Activated T-helper 17 cell treated with anti-CD3 and anti-CD28 coated beads, Interleukin-2, amount 50 U/mL, for 72 hours (primary cell): ENCODE results near the gene XRCC5. TPM values are rescaled to one million over a fixed set of nuclear protein-coding genes. Genes with fewer than 3 reads are reported as not detected.

Experiments used
- ATAC-seq: fragments of 150-1000 bp; cut with Tn5 transposase; replicated peaks from 2 replicates; pipeline ENCODE4 v1.10.0; 2021; ENCODE audit warnings: mild to moderate bottlenecking, moderate library complexity
- H3K27ac Mint-ChIP-seq: one replicate; pipeline ENCODE4 v1.8.0; 2022; ENCODE audit warnings: mixed read lengths
- H3K27me3 Mint-ChIP-seq: one replicate; pipeline ENCODE4 v1.8.0; 2022; ENCODE audit warnings: mixed read lengths
- H3K36me3 Mint-ChIP-seq: one replicate; pipeline ENCODE4 v1.8.0; 2022; ENCODE audit warnings: low read depth, mild to moderate bottlenecking, mixed read lengths
- H3K4me1 Mint-ChIP-seq: one replicate; pipeline ENCODE4 v1.8.0; 2022; ENCODE audit warnings: mixed read lengths
- H3K4me3 Mint-ChIP-seq: one replicate; pipeline ENCODE4 v1.8.0; 2022; ENCODE audit warnings: mild to moderate bottlenecking, mixed read lengths
- H3K9me3 Mint-ChIP-seq: one replicate; pipeline ENCODE4 v1.8.0; 2022; ENCODE audit warnings: mixed read lengths
- total RNA-seq, 2 donors: library from RNA; stranded (reverse); gene quantifications; one replicate each; pipeline ENCODE4 v1.2.3, GENCODE V29; 2022

The XRCC5 gene
- total RNA-seq, 2 donors from 2014 or later, result 391 to 617 TPM

DNA sequence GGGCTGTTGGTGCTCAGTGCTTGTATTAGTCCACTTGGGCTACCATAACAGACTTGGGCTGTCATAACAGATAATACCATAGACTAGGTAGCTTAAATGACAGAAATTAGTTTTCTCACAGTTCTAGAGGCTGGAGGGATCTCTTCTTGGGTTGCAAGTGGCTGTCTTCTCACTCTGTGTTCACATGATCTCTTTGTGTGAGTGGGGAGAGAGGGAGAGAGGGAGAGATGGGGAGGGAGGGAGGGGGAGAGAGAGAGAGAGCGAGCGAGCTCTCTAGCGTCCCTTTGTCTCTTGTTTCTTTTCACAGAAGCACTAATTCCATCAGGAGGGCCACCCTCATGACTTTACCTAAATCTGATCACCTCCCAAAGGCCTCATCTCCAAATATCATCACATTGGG is 4.5 kb upstream of the XRCC5 start:
- H3K27me3 Mint-ChIP-seq, result no peaks in the 10 kb centered on the region
- H3K9me3 Mint-ChIP-seq, result no peaks in the 10 kb centered on the region
- peaks cover 11% of the 10 kb centered on the region for H3K36me3 Mint-ChIP-seq

DNA sequence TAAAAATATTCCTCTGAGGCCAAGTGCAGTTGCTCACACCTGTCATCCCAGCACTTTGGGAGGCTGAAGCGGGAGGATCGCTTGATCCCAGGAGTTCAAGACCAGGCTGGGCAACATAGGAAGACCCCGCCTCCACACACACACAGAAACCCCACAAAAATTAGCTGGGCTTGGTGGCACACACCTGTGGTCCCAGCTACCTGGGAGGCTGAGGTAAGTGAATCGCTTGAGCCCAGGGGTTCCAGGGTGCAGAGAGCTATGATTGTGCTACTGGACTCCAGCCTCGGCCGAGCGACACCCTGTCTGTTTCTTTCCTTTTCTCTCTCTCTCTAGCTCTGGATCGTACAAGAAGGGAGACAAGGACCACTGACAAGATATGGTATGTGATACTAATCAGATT is 1.8 kb upstream of the XRCC5 start:
- H3K4me1 Mint-ChIP-seq, result peaks cover 16% of the 10 kb centered on the region
- no peaks in the 10 kb centered on the region for H3K27me3 Mint-ChIP-seq
- no peak overlapping the region for H3K27ac Mint-ChIP-seq
- H3K36me3 Mint-ChIP-seq, result peaks cover 37% of the 10 kb centered on the region
- no peak for ATAC-seq
- no peaks in the 10 kb centered on the region for H3K9me3 Mint-ChIP-seq
- peak overlapping the region; percentile 97 for H3K4me3 Mint-ChIP-seq

More for the DNA sequence above, 4.5 kb upstream of the XRCC5 start:
- H3K27ac Mint-ChIP-seq, result no peak overlapping the region
- peaks cover 6% of the 10 kb centered on the region for H3K4me1 Mint-ChIP-seq
- ATAC-seq, result no peak
- H3K4me3 Mint-ChIP-seq, result no peak overlapping the region

DNA sequence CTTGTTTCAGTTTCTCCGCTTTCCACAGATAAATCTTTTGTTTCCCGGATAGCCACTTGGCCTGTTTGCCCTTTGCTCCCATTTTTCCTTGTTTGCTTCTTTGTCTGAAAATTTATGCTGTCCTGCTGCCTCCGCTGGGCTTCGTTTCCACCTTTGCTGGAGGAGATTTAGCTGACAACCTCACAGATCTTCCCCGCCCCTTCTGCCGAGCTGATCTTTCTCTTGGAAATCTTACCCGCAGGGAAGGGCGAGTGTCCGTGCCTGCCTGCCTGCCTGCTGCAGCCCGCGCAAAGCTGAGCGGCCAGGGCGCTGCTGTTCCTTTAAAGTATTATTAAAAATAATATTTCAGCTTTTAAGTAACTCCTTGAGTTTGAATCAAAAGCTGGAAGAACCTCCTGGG is 1.4 kb upstream of the XRCC5 start:
- Mint-ChIP-seq H3K36me3 (peaks cover 42% of the 10 kb centered on the region), H3K27me3 (no peaks in the 10 kb centered on the region), H3K9me3 (no peaks in the 10 kb centered on the region), H3K27ac (no peak overlapping the region), H3K4me3 (peak overlapping the region; percentile 97), H3K4me1 (peaks cover 19% of the 10 kb centered on the region)
- no peak for ATAC-seq

DNA sequence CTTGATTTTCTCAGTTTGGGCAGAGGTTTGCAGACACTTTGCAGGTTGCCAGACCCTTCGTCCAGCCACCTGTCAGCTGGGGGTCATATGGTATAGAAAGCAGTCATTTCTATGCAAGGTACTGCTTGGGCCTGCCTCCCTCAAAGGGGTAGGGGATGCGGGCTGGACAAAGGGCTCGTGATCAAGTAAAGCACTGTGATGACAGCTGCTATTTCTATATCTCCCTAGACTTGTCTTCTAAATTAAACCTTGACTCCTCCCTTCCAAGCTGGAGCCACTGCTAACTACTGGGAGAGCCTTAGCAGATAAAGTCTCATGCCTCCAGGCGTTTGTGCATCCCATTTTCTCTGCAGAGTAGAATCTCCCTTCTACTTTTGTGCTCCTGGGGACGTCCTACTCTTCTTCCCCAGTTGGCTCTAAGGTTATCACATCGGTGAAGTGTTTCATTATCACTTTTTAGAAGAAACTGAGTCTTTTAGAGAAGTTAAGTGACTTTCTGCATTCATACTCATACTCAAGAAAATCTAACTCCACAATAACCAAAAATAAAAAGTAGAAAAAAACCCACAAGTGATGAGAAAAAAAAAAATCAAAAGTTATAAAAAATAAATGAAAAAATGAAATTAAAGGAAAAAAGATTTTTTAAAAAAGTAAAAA is 710 bp upstream of the XRCC5 start:
- no peaks in the 10 kb centered on the region for H3K9me3 Mint-ChIP-seq
- no peak for ATAC-seq
- H3K4me1 Mint-ChIP-seq, result peaks cover 25% of the 10 kb centered on the region
- peak overlapping the region; percentile 97 for H3K4me3 Mint-ChIP-seq
- H3K27ac Mint-ChIP-seq, result peak overlapping the region; percentile 100
- peaks cover 48% of the 10 kb centered on the region for H3K36me3 Mint-ChIP-seq
- H3K27me3 Mint-ChIP-seq, result no peaks in the 10 kb centered on the region

DNA sequence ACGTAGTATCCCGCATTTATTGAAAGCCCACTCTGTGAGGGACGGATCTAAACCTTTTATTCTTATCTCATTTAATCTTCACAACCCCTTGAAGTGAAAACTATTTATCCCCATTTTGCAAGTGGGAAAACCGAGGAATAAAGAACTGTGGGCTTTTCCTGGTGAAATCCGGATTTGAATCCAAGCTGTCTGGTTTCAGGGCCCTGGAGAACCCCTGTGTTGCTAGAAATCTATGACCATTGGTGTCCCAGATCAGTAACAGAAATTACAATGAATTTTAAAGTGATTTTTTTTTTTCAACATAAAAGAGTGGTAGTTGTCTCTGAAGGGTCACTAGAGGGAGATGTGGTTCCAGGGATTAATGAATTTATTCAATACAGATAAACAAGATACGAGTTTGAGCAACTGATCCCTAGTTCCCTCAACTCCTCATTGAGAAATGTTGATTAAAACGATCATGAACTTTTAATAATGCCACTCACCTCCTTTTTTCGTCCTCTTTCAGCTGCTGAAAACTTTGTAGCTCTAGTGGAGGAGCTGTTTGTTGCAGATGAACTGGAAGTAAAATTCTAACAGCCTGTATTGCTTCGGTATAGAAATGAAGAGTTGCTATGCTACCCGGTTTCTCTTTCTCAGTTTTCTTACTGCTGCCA is 940 bp downstream of the XRCC5 start:
- no peak for ATAC-seq
- no peaks in the 10 kb centered on the region for H3K27me3 Mint-ChIP-seq
- H3K36me3 Mint-ChIP-seq, result peaks cover 65% of the 10 kb centered on the region
- H3K9me3 Mint-ChIP-seq, result no peaks in the 10 kb centered on the region
- peak overlapping the region; percentile 97 for H3K4me3 Mint-ChIP-seq
- peak overlapping the region; percentile 100 for H3K27ac Mint-ChIP-seq
- H3K4me1 Mint-ChIP-seq, result peaks cover 42% of the 10 kb centered on the region

DNA sequence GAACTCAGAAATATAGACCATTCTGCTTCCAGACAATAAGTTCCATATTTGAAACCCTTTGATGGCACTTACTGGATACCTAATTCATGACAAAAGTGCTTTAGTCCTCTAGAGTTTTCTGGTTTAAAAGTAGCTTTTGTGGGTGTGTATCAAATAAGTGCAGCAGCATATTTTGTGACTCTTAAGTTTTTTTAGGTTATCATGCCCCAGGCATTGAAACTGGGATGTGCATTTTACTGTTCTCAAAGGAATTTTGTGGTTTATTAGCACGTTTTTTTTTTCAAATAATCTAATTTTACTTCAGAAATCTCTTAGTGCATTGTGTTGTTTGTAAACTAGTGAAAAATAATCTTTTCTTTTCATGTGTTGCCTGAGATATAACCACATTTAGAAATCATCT is 1.5 kb downstream of the XRCC5 start:
- Mint-ChIP-seq H3K27ac (peak overlapping the region; percentile 100), H3K4me1 (peaks cover 44% of the 10 kb centered on the region), H3K27me3 (no peaks in the 10 kb centered on the region), H3K36me3 (peaks cover 70% of the 10 kb centered on the region), H3K4me3 (peak overlapping the region; percentile 97), H3K9me3 (no peaks in the 10 kb centered on the region)
- ATAC-seq, result no peak

DNA sequence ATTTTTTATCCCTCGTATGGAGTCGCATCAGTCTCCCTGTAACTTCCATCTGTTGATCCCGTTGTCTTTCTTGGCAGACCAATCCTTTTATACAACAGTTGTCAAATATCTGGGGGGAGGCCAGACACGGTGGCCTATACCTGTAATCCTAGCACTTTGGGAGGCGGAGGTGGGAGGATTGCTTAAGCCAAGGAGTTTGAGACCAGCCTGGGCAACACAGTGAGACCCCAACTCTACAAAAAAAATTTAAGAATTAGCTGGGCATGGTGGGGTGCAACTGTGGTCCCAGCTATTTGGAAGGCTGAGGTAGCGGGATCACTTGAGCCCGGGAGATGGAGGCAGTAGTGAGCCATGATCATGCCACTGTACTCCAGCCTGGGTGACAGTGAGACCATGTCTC is 2.0 kb downstream of the XRCC5 start:
- no peak for ATAC-seq
- Mint-ChIP-seq H3K4me1 (peaks cover 45% of the 10 kb centered on the region), H3K36me3 (peaks cover 75% of the 10 kb centered on the region), H3K27me3 (no peaks in the 10 kb centered on the region), H3K9me3 (no peaks in the 10 kb centered on the region), H3K27ac (peak overlapping the region; percentile 100), H3K4me3 (peak overlapping the region; percentile 97)

DNA sequence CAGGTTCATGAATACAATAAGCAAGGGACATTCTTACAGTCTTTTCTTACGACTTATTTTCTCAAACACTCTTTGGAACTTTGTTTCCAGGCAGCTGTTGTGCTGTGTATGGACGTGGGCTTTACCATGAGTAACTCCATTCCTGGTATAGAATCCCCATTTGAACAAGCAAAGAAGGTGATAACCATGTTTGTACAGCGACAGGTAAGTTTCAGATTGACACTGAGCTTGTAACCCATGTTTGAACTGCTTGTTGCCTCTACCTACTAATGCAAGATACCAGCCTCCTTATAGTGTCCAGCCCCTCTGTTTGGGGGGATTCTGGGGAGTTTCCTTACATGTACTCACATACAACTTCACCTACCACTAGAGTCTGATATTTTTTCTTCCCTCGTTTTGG is 3.8 kb downstream of the XRCC5 start:
- Mint-ChIP-seq H3K4me3 (peak overlapping the region; percentile 97), H3K27ac (peak overlapping the region; percentile 100), H3K9me3 (no peaks in the 10 kb centered on the region), H3K4me1 (peaks cover 56% of the 10 kb centered on the region), H3K36me3 (peaks cover 93% of the 10 kb centered on the region), H3K27me3 (no peaks in the 10 kb centered on the region)
- ATAC-seq, result peak; percentile 46

DNA sequence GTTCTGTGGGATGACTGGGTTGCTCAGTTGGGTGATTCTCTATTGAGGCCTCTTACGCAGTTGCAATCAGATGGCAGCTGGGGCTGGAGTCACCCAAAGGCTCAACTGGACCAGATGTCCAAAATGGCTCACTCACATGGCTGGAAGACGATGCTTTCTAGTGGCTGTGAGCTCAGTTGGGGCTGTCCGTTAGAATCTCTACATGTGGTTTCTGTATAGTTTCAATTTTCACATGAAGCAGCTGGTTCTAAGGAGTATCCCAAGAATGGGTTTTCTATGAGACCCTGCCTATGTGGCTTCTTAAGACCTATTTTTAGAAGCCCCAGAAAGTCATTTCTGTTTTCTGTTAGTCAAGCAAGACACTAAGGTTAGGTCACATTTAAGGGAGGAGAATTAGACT is 4.4 kb downstream of the XRCC5 start:
- H3K9me3 Mint-ChIP-seq, result no peaks in the 10 kb centered on the region
- H3K4me3 Mint-ChIP-seq, result peak overlapping the region; percentile 97
- peak overlapping the region; percentile 100 for H3K27ac Mint-ChIP-seq
- peaks cover 60% of the 10 kb centered on the region for H3K4me1 Mint-ChIP-seq
- peak; percentile 18 for ATAC-seq
- no peaks in the 10 kb centered on the region for H3K27me3 Mint-ChIP-seq
- H3K36me3 Mint-ChIP-seq, result peaks cover 100% of the 10 kb centered on the region

DNA sequence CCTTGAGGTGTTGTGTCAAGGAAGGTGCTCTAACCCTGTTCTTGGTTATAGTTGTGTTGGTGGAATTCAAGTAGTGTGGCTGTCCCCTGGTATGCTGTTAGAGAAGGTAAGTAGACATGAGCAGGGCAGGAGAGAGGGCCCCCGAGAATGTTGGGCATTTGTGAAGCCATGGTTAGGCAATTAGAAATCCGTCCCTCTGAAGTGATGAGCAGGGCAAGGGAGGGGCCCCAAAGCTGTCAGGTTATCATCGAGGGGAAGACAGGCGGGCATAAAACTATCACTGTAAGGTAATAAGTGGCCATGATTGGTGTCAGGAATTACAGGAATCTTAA is 5.2 kb downstream of the XRCC5 start:
- Mint-ChIP-seq H3K27ac (peak overlapping the region; percentile 100), H3K27me3 (no peaks in the 10 kb centered on the region), H3K4me1 (peaks cover 60% of the 10 kb centered on the region), H3K36me3 (peaks cover 100% of the 10 kb centered on the region), H3K4me3 (peak overlapping the region; percentile 97), H3K9me3 (no peaks in the 10 kb centered on the region)
- peak; percentile 7 for ATAC-seq

DNA sequence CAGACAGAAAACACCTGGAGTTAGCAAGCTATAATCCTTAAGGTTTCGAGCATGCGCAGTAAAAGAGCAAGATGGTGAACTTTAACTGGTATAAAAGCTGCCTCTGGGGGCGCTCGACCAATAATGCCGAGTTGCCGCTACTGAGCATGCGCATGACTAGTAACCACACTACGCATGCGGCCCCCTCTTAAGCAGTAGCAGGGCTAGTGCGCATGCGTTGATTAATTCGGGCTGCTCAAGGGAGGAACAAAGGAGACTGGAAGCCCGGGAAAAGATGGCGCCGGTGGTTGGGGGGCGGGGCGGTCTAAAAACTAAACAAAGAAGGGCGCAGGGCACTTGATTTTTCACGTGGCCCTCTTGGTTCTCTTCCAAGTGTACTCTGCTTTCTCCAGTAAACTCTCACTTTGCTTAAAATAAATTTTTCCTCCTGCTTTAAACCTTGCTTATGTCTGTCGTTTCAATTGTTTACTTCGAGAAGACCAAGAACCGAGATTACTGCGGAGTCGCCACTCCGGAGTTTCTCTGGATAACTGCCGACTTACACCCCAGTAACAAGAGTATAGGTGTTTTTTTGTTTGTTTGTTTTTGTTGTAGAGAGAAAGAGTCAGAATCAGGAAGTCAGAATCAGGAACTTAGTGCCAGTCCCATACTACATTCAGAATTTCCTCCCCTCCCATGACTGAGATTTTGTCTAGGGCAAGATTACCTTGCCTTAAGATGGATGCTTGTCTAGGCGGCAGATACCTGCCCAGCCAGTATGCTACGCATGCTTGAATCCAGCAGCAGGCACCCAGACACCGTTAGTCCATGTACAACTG is 5.8 kb downstream of the XRCC5 start:
- H3K4me3 Mint-ChIP-seq, result peak overlapping the region; percentile 97
- H3K36me3 Mint-ChIP-seq, result peaks cover 100% of the 10 kb centered on the region
- ATAC-seq, result peak; percentile 78
- peak overlapping the region; percentile 100 for H3K27ac Mint-ChIP-seq
- no peaks in the 10 kb centered on the region for H3K9me3 Mint-ChIP-seq
- peaks cover 64% of the 10 kb centered on the region for H3K4me1 Mint-ChIP-seq
- H3K27me3 Mint-ChIP-seq, result no peaks in the 10 kb centered on the region

DNA sequence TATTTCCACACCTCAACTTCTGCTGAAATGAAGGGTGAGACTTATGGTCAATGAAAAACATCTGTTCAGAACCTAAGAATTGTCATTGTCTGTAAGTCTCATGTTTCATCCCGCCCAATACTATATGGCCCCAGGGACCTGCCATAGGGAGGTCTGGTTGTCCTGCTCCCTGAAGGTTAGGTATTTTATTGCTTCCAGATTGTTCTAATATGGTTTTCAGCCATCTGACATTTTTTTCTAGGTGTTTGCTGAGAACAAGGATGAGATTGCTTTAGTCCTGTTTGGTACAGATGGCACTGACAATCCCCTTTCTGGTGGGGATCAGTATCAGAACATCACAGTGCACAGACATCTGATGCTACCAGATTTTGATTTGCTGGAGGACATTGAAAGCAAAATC is 7.3 kb downstream of the XRCC5 start:
- Mint-ChIP-seq H3K4me1 (peaks cover 68% of the 10 kb centered on the region), H3K36me3 (peaks cover 100% of the 10 kb centered on the region), H3K4me3 (peak overlapping the region; percentile 71), H3K27ac (peak overlapping the region; percentile 87), H3K9me3 (no peaks in the 10 kb centered on the region), H3K27me3 (no peaks in the 10 kb centered on the region)
- ATAC-seq, result no peak

DNA sequence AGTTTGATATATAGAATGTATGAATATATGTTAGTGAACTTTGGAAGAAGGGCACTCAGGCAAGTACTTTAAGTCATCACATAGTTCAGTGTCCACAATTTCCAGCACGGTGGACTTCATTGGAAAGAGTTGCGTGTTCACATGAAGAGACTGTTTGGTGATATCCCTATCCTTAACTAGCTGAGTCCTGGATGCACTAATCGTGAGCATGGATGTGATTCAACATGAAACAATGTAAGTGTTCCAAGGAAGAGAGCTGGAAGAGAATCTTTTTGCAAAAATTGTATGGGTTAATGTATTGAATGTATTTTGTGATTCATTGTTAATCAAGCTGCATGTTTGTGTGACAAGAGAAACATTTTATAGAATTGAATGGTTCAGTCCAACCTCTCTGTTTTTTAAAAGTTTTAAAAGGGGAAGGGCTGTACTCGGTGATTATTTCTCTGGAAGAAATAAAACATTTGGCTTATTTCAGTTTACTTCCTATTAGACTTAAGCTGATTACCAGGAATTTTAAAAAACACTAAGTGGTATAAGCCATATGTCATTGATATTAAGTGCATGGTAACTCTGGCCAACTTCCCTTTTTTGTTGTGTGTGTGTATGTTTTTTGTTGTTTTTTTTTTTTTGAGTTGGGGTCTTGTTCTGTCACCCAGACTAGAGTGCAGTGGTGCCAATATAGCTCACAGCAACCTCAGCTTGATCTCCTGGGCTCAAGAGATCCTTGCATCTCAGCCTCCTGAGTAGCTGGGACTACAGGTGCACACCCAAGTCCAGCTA is 8.6 kb downstream of the XRCC5 start:
- no peaks in the 10 kb centered on the region for H3K9me3 Mint-ChIP-seq
- peak overlapping the region; percentile 93 for H3K27ac Mint-ChIP-seq
- H3K27me3 Mint-ChIP-seq, result no peaks in the 10 kb centered on the region
- peaks cover 100% of the 10 kb centered on the region for H3K36me3 Mint-ChIP-seq
- H3K4me3 Mint-ChIP-seq, result peak overlapping the region; percentile 72
- ATAC-seq, result no peak
- peaks cover 64% of the 10 kb centered on the region for H3K4me1 Mint-ChIP-seq

DNA sequence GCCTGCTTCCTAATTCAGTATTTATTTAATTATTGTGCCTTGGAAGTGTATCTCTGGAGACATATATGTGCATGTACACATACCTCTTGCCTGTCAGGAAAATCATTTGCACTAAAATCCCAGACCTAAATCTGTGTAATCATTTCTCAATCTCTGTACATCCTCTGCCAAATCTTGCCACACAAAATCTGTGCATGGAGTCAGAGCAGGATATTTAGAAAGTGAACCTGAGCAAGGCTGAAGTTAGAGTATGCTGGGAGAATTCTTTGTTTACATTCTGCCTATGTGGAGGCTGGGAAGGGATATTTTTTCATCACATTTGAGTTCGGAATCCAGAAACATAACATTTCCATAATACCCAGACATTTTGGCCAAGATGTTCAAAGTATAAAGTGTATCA is 9.3 kb downstream of the XRCC5 start:
- H3K27ac Mint-ChIP-seq, result peak overlapping the region; percentile 93
- H3K4me1 Mint-ChIP-seq, result peaks cover 57% of the 10 kb centered on the region
- no peaks in the 10 kb centered on the region for H3K27me3 Mint-ChIP-seq
- ATAC-seq, result no peak
- H3K4me3 Mint-ChIP-seq, result peak overlapping the region; percentile 72
- peaks cover 100% of the 10 kb centered on the region for H3K36me3 Mint-ChIP-seq
- no peaks in the 10 kb centered on the region for H3K9me3 Mint-ChIP-seq
